ENCODE data around the gene LY6G6F. TPM values are rescaled to one million over a fixed set of nuclear protein-coding genes. Genes with fewer than 3 reads are reported as not detected.
A peak's percentile ranks its signal among the peaks of the same experiment; 100 is the strongest.

LY6G6F gene
- total and polyA plus RNA-seq, 2 of the 13 experiments (the other 11 are each of a cell fraction or from before 2014, with no cell fraction given): not detected

GRCh38 chr6:31660381-31661261 lies 46.0 kb upstream of the LY6G6F start, which contains the start of gene C6orf47 (continued):
- TF ChIP-seq, protein P1, sequence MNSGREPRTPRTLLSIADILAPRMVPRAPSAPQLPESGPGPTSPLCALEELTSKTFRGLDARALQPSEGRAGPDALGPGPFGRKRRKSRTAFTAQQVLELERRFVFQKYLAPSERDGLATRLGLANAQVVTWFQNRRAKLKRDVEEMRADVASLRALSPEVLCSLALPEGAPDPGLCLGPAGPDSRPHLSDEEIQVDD (CRISPR knock-in tag; IDR thresholded peaks at IDR 0.05; ENCODE audit: borderline replicate concordance): no peak
- TF ChIP-seq GATAD2A (CRISPR knock-in tag; IDR thresholded peaks at IDR 0.05): peak; percentile 55; the same call in 1 of the 2 replicates
- TF ChIP-seq ZNF768 (CRISPR knock-in tag; IDR thresholded peaks at IDR 0.05): peak; percentile 86; the same call in 1 of the 2 replicates
- peak; percentile 81 for TF ChIP-seq MEIS2 (CRISPR knock-in tag; IDR thresholded peaks at IDR 0.05)
- peak; percentile 71; the same call in 1 of the 2 replicates for TF ChIP-seq MTA1 (CRISPR knock-in tag; IDR thresholded peaks at IDR 0.05; ENCODE audit: borderline replicate concordance)
- peak; percentile 44; the same call in 1 of the 2 replicates for TF ChIP-seq ZNF674 (CRISPR knock-in tag; IDR thresholded peaks at IDR 0.05; ENCODE audit: low read depth)
- TF ChIP-seq ZNF430 (CRISPR knock-in tag; IDR thresholded peaks at IDR 0.05): peak; percentile 59; the same call in 1 of the 2 replicates
- 0 out of 2 replicates have a peak, but pooled peaks have one; percentile 18 for TF ChIP-seq ZNF101 (CRISPR knock-in tag; IDR thresholded peaks at IDR 0.05; ENCODE audit: borderline replicate concordance, low read depth)
- TF ChIP-seq SMAD9 (CRISPR knock-in tag; IDR thresholded peaks at IDR 0.05): no peak
- 0 out of 2 replicates have a peak, but pooled peaks have one; percentile 19 for TF ChIP-seq PPARG (CRISPR knock-in tag; conservative IDR thresholded peaks at IDR 0.05)
- TF ChIP-seq MXD1 (CRISPR knock-in tag; IDR thresholded peaks at IDR 0.05): no peak; the same call in 1 of the 2 replicates
- no peak; the same call in 1 of the 2 replicates for TF ChIP-seq RFXAP (CRISPR knock-in tag; IDR thresholded peaks at IDR 0.05; ENCODE audit: borderline replicate concordance)
- TF ChIP-seq BRF2 (CRISPR knock-in tag; IDR thresholded peaks at IDR 0.05): peak; percentile 88; the same call in 1 of the 2 replicates
- 0 out of 2 replicates have a peak, but pooled peaks have one; percentile 53 for TF ChIP-seq FIP1L1 (IDR thresholded peaks at IDR 0.05; ENCODE audit: borderline replicate concordance, insufficient read depth, low read depth, low read length)
- TF ChIP-seq ZNF12 (CRISPR knock-in tag; IDR thresholded peaks at IDR 0.05): peak; percentile 70; the same call in 1 of the 2 replicates
- TF ChIP-seq PHF21A (CRISPR knock-in tag; IDR thresholded peaks at IDR 0.05): peak; percentile 76
- TF ChIP-seq HNF4A (CRISPR knock-in tag; IDR thresholded peaks at IDR 0.05): no peak
- no peak for TF ChIP-seq ISX (CRISPR knock-in tag; conservative IDR thresholded peaks at IDR 0.05)
- TF ChIP-seq ZNF354B (CRISPR knock-in tag; IDR thresholded peaks at IDR 0.05): 0 out of 2 replicates have a peak, but pooled peaks have one; percentile 23
- TF ChIP-seq, protein P2, sequence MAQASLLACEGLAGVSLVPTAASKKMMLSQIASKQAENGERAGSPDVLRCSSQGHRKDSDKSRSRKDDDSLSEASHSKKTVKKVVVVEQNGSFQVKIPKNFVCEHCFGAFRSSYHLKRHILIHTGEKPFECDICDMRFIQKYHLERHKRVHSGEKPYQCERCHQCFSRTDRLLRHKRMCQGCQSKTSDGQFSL (CRISPR knock-in tag; IDR thresholded peaks at IDR 0.05): peak; percentile 69; the same call in 1 of the 2 replicates
- no peak; the same call in 1 of the 2 replicates for TF ChIP-seq RNF2 (conservative IDR thresholded peaks at IDR 0.05; ENCODE audit: low read depth)
- TF ChIP-seq AGO1 (IDR thresholded peaks at IDR 0.05; ENCODE audit: low read depth, low read length, poor library complexity, severe bottlenecking): peak; percentile 100
- peak; percentile 76 for TF ChIP-seq ZNF280B (CRISPR knock-in tag; IDR thresholded peaks at IDR 0.05; ENCODE audit: borderline replicate concordance)
- TF ChIP-seq ZBTB37 (CRISPR knock-in tag; IDR thresholded peaks at IDR 0.05): no peak
